Limb (tissue), 2 donors: ENCODE measurements around the gene PDE11A.

Source experiments
- DNase-seq, 2 donors: peaks; one replicate each; pipeline ENCODE4 v3.0.0-alpha.2; 2016; ENCODE audit errors: extremely low spot score in 2 of 2

Gene PDE11A

DNA sequence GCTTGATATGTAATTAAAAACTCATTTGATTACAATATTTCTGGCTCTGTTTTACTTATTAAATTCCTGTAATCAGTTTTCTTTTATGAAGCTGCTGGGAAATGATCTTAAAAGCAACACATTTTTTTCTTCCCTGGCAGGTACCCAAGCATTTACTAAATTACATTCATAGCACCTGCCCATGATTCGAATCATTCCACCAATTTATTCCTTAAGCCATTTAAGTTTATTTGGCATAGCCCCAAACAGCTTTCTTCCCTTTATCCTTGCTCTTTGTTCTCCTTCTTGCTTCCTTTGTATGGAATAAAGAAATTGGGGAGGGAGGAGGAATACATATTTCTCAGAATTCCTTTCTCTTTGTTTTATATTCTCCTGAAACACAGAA, 438.7 kb downstream of the PDE11A start:
- DNase-seq: no peak

- DNase-seq: no peak
These were observed 439.5 kb downstream of the PDE11A start for GRCh38 chr2:177633111-177633510.

DNA sequence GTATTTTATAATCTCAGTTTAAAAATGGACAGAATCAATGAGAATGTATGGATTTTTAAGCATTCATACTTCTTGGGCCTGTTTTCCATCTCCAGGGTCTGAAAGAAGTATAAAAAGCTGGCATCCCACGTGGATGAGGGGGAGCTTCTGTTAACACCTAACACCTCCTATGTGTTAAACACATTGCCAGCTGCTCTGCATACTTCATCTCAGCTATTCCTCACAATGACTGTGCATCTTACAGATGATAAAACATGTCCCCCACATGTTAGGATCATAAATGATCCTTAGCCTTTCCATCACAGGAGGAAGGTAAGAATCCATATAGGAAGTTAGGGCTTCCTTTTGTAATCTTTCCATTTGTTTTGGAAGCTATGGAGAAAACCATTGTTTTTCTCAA, 440.9 kb downstream of the PDE11A start:
- no peak for DNase-seq

DNA sequence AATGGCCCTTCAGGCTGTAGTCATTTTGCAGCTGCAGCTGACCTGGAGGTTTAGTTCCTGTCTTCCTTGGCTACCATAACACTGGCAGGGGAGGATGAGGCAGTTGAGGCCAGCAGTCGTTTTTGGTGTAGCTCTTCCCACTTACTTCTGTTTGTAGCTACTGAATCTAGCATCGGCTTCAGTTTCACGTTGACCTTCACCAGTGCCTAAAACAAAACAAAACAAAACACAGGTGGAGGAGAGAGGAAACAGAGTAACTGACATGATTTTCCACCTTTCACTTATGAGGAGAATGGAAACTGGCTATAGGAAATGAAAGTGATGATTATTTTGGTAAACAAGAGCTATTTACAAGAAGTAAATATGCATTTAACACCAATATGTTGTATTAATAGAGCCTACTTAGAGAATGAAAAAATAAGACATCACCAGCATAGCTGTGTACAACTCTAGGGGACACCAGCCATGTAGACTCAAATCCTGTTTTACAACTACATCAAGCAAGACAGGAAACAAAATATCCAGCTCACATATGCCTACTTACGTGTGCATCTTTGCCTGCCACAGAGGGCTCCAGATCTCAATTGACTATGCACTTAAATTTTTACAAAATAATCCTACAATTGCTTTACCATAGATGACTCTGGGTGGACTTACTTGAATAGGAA, 443.1 kb downstream of the PDE11A start:
- no peak for DNase-seq

DNA sequence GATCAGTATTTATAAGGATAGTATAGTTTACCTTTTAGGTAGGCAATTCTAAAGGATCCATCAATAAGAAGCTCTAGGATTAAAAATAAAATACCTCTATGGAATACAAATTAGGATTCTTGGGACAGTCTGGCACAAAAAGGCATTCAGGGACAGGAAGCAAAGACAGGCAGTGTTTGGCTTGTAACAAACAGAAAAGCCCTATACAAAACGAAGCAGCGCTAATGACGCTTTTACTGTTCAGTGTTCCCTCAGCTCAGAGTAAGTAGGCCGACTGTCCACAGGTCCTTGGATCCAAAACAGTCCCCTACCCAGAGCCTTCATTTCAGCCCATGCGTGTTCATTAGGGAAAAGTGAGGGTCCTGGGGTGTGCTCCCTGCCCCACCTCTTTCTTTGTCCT, 443.7 kb downstream of the PDE11A start:
- no peak for DNase-seq

DNA sequence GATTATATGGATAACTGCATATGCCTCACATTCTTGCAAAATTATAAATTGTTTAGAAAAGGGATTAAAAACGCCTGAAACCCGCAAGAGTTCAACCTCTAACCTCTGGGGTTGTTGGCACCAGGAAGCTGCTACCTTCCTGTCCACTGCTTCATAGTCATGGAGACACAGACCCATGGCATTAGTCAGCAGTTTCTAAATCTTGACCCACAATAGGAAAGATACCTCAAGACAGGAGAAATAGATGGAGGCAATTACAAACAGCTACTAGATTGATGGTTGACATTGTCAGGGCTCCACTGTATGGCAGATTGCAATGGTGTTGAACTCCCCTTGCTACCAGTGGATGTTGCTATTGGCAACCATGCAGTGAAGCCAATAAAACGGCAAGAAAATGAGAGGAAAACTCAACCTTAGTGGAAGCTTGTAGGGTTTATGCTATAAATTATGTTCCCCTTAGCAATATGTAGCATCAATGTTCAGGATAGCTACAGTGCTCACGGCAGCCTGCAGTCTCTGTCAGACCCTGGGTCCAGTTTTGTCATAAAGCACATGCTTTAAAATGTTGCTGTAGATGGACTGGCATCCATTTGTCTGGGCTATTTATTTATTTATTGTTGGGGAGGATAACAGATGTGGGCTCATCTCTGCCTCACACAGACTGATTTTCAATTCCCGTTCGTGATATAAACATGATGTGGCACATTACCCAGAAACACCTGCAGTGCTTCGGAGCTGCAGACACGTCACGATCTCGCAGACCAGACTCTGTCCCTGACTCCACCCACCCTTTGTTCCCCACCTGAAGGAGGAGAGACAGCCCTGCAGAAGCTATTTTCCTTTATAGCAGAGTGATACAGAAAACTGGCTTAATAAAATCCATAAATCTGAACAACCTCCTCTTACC, 446.6 kb downstream of the PDE11A start:
- DNase-seq: peak in 1 of 2 donors; percentile 50

- no peak for DNase-seq
These were observed 450.1 kb downstream of the PDE11A start for GRCh38 chr2:177622521-177622920.

- no peak for DNase-seq
These were observed 452.6 kb downstream of the PDE11A start for GRCh38 chr2:177619986-177620385.

- no peak for DNase-seq
These were observed 453.1 kb downstream of the PDE11A start for GRCh38 chr2:177619461-177619860.

DNA sequence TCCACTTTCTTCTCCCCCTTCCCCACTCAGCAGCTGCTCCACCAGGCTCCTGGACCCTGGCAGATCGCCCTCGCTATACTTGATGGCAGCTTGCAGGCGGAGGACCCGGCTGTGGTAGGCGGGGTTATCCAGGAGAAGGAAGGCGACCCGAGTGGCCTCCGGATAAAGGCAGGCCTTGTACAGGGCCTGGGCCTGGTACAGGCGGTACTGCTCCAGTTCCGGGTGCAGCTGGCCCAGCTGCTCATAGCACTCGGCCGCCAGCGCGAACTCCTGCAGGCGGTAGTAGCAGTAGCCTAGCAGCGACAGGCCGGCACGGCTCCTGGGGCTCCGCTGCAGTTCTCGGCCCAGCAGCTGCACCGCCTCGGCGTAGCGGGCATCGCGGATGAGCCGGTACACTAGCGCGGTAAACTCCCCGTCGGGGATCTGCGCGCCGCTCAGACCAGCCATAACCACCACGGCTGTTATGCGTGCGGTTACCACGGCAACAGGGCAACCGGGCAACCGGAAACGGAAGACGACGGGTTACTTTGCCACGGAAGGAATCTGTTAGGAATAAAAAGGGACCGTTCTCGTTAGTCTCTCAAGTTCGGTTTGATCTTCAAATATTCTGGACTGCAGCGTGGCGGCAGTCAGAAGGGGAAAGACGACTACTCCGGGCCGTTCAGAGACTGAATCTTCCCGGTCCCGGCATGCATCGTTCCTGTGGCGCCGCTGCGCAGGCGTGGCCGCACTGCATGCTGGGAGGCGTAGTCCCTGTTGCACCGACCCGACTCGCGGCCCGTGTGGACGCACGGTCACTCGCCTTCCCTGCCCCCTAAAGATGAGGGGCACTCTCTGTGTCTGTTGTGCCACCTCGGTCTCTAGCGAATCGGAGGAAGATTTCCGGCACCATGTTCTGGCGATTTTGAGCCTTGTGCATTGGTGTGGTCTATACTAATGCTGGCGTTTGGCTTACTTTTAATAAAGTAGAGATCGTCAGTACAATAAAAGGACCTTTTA, 454.0 kb downstream of the PDE11A start:
- DNase-seq: peak; percentile 94

GRCh38 chr2:177617849-177618248, 454.7 kb downstream of the PDE11A start:
- DNase-seq: no peak

- DNase-seq: no peak
These were observed 455.8 kb downstream of the PDE11A start for GRCh38 chr2:177616731-177617130.

- no peak for DNase-seq
These were observed 456.5 kb downstream of the PDE11A start for GRCh38 chr2:177616066-177616465.

GRCh38 chr2:177612659-177613058, 459.9 kb downstream of the PDE11A start:
- DNase-seq: no peak

DNA sequence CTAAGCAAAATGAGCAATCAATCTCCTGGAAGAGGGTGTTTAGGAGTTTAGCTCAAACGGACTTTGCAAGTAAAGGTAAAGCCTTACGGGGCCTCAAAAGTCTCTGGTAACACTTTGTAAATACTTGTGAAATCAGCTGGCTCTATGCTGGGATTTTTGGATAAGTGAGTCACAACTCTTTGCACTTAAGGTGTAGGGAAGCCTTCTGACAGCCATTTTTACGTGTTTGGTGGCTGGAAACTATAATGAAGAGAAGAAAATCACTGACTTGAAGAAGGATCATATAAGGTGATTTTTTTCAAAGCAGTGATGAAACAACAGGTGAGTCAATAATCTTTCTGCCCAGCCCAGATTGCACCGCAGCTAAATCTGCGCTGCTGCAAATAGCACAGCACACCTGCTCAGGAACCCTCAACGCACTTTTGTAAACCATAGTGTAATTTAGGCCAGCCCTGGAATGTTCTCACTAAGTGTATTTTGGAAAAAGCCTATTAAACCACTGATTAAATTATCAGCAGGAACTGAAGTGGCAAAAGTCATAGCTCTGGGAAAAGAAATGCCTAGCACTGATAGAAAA, 461.2 kb downstream of the PDE11A start:
- no peak for DNase-seq

DNA sequence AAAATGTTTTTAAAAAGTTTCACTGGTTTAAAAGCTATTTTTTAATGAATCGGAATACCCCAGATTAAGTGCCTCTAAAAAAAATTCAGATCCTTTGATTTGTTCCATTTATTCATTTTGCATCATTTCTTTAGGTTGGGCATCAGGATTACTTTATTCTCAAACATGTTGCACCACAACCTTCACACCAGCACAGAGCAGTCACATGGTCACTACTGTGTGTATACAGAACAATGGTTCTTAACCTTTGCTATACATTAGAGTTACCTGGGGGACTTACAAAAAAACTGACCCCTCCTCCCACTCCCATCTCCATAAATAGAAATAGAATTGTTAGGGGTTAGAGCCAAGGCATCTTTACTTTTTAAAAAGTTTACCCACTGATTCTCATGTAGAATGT, 461.8 kb downstream of the PDE11A start:
- no peak for DNase-seq

DNA sequence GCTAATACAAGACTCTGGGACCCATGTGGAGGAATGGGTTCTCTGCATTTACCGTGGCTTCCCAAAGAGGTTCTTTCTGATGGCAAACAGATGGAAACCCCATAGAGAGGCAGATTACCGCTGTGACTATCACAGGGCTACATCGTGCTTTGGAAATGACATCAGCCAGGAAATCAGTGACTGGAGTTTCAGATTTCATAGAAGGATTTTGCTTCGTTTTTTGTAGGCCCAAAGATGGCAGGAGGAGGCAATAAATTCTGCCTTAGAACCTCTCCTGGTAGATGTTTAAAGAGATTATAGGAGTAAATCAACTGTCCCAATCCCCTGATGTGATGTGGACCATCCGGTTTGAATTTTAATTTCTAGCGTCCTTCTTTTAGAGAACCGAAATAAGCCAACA, 465.9 kb downstream of the PDE11A start:
- no peak for DNase-seq

DNA sequence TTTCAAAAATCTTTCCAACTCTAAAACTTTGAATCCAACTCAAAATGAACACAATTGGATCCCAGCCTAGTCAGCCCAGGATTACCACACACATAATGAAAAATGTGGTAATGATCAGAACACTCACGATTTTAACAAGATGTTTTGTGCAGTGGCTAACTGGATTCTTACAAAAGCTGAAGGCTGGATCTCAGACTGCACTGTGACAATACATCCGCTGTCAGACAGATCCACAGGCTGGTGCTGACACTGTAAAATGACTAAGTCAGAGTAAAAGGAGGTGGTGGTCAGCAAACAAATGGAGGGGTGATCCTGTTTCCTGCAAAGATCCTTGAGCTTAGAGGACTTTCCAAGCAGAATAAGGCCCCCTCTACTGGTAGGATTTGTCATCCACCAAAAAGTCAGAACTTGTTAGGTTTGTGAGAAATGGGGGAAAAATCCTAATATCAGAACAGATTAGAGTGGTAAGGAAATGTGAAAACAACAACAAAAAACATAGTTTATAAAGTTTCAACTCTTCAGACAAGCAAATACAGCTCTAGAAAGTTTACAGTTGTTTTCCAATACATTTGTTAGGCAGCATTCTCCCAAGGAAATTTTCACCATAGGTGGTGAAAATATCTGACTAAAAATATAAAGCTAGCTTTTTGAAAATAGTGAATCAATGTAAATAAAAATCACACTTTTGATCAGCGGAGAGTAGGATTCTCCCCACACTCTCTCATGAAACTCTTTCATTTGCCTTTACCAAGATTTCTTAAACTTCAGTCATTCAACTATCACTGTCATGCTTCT, 468.1 kb downstream of the PDE11A start:
- peak; percentile 64 to 85 for DNase-seq

DNA sequence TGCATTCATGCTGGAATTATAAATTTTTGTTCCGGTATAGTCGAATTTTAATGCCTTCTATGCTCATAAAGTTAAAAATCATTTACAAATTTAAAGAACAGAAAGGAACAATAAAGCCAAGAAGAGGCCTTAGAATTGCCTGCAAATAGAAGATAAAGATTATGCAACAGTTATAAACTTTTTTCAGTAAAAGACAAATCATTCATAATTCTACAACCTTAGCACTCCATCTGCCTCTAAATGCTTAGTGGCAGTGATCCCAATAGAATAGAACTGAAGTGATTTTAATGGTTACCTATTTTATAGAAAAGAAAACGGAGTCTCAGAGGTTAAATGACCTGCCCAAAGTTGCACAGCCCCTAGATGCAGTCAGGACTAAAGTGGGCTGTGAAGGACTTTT, 468.8 kb downstream of the PDE11A start:
- no peak for DNase-seq

DNA sequence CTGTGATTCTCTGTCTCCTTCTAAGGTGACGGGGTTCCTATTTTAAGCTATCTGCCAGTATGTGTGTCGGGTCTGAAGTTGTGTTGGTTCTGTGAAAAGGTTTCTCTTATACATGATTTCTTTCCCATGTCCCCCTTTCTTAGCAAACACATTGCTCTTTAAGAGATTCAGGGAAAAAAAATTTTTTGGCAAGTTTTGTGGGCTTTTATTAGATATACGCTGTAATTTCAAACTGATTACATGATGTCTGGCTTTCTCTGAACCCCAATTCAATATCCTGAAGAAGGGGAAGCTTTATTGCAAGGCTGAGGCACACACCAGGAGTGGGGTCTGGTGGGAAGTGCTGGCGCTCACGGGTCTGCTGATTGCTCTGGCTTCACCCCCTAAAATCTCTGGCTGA, 469.4 kb downstream of the PDE11A start:
- DNase-seq: no peak
